H1 (cell line): ENCODE data around the gene TLCD3A. TPM values are rescaled to one million over a fixed set of nuclear protein-coding genes. Genes with fewer than 3 reads are reported as not detected.

Experiments used
- CTCF ChIA-PET: fragments of 300-600 bp; sonication (Branson Sonifier 250); formaldehyde crosslinking; loops from one replicate; lab custom pipeline; 2021; ENCODE audit not compliant: partially characterized antibody; lab: Charles Lee
- POLR2A ChIA-PET: fragments of 300-600 bp; sonication (Branson Sonifier 250); formaldehyde crosslinking; loops from one replicate; lab custom pipeline; 2021; ENCODE audit warnings: inconsistent platforms; ENCODE audit not compliant: partially characterized antibody; lab: Charles Lee
- DNase-seq, 2 experiments: peaks; one replicate each; pipeline versions ENCODE4 v3.0.0 to v3.0.0-alpha.2; 2010 to 2022; ENCODE audit warnings: low spot score in 2 of 2, low read depth in 1 of 2, mixed read lengths in 1 of 2
- FAIRE-seq: peaks from 2 replicates; lab custom pipeline; 2011; peaks lifted over from hg19 to GRCh38; lab: Jason Lieb, UNC
- H2AFZ ChIP-seq: 2 replicates; pipeline ENCODE4 v1.8.1; 2012; ENCODE audit warnings: low read length, inconsistent platforms
- H2AK5ac ChIP-seq: 2 replicates; pipeline ENCODE4 v1.6.1; 2013; ENCODE audit warnings: low read depth, low read length
- H2BK120ac ChIP-seq: replicated peaks from 2 replicates; pipeline ENCODE3; 2013; ENCODE audit warnings: low read depth, low read length, inconsistent platforms
- H2BK12ac ChIP-seq: 2 replicates; pipeline ENCODE4 v1.6.1; 2013; ENCODE audit warnings: low read depth, low read length
- H2BK15ac ChIP-seq: 2 replicates; pipeline ENCODE4 v1.6.1; 2013; ENCODE audit warnings: low read length
- H2BK20ac ChIP-seq: 2 replicates; pipeline ENCODE4 v1.6.1; 2013; ENCODE audit warnings: low read length
- H2BK5ac ChIP-seq: 2 replicates; pipeline ENCODE4 v1.6.1; 2013; ENCODE audit warnings: low read depth, low read length
- H3K14ac ChIP-seq: 2 replicates; pipeline ENCODE4 v1.6.1; 2013; ENCODE audit warnings: inconsistent platforms; ENCODE audit not compliant: insufficient read length
- H3K18ac ChIP-seq: 2 replicates; pipeline ENCODE4 v1.6.1; 2013; ENCODE audit warnings: low read length; ENCODE audit errors: extremely low read depth
- H3K23ac ChIP-seq: 2 replicates; pipeline ENCODE4 v1.6.1; 2013; ENCODE audit warnings: inconsistent platforms; ENCODE audit not compliant: insufficient read length
- H3K23me2 ChIP-seq: 2 replicates; pipeline ENCODE4 v1.6.1; 2013; ENCODE audit warnings: low read depth, low read length
- H3K27ac ChIP-seq: 2 replicates; pipeline ENCODE4 v1.6.1; 2011; ENCODE audit warnings: low read depth, low read length, inconsistent platforms
- H3K27me3 ChIP-seq, 4 experiments: replicated peaks in 1 of 4; 1 replicate in 1 of 4; 2 replicates in 3 of 4; pipeline versions ENCODE4 v1.6.1 to v1.8.1; 2011 to 2013; ENCODE audit warnings: low read length in 3 of 4, mild to moderate bottlenecking in 3 of 4, inconsistent platforms in 2 of 4, mixed read lengths in 2 of 4, moderate library complexity in 1 of 4; ENCODE audit not compliant: control insufficient read depth in 3 of 4, insufficient read depth in 3 of 4; ENCODE audit errors: extremely low read depth in 1 of 4
- H3K36me3 ChIP-seq, 4 experiments: 2 replicates each; pipeline versions ENCODE4 v1.6.1 to v1.8.1; 2011 to 2013; ENCODE audit warnings: mild to moderate bottlenecking in 4 of 4, low read length in 3 of 4, moderate library complexity in 2 of 4, control low read depth in 1 of 4, inconsistent platforms in 1 of 4; ENCODE audit not compliant: insufficient read depth in 4 of 4, control insufficient read depth in 2 of 4
- H3K4ac ChIP-seq: replicated peaks from 2 replicates; pipeline ENCODE3; 2013; ENCODE audit warnings: low read length, low read depth, mixed read lengths, inconsistent platforms; ENCODE audit not compliant: insufficient read length
- H3K4me1 ChIP-seq, 4 experiments: replicated peaks in 1 of 4; 1 replicate in 1 of 4; 2 replicates in 3 of 4; pipeline versions ENCODE4 v1.6.1 to v1.8.1; 2011 to 2013; ENCODE audit warnings: low read length in 3 of 4, inconsistent platforms in 2 of 4, mixed read lengths in 1 of 4; ENCODE audit not compliant: insufficient read depth in 4 of 4, control insufficient read depth in 3 of 4
- H3K4me2 ChIP-seq, 2 experiments: 2 replicates each; pipeline versions ENCODE4 v1.6.1 to v1.8.1; 2011 to 2013; ENCODE audit warnings: low read depth in 2 of 2, low read length in 2 of 2, control low read depth in 1 of 2, inconsistent platforms in 1 of 2, mild to moderate bottlenecking in 1 of 2; ENCODE audit not compliant: insufficient read depth in 1 of 2
- H3K4me3 ChIP-seq, 4 experiments: fragments of 200-600, 300-600 bp in 1 of 4; sonication (generic), shearing (Covaris generic), sonication (Bioruptor Twin) in 1 of 4; 2 replicates each; pipeline versions ENCODE4 v1.5.1 to v1.8.1; 2011 to 2016; ENCODE audit warnings: low read length in 4 of 4, low read depth in 3 of 4, control low read depth in 2 of 4, inconsistent platforms in 2 of 4, mild to moderate bottlenecking in 2 of 4, mixed read lengths in 1 of 4, moderate library complexity in 1 of 4; ENCODE audit not compliant: insufficient read depth in 2 of 4; ENCODE audit errors: extremely low read depth in 1 of 4
- H3K56ac ChIP-seq: replicated peaks from 2 replicates; pipeline ENCODE3; 2013; ENCODE audit warnings: low read depth, mild to moderate bottlenecking, mixed read lengths, low read length, inconsistent platforms; ENCODE audit not compliant: insufficient read length
- H3K79me1 ChIP-seq: 2 replicates; pipeline ENCODE4 v1.6.1; 2013; ENCODE audit warnings: low read depth, low read length, control low read depth
- H3K79me2 ChIP-seq, 2 experiments: 2 replicates each; pipeline versions ENCODE4 v1.6.1 to v1.8.1; 2012 to 2013; ENCODE audit warnings: low read length in 2 of 2, mild to moderate bottlenecking in 2 of 2, inconsistent platforms in 1 of 2; ENCODE audit not compliant: insufficient read depth in 2 of 2, control insufficient read depth in 1 of 2
- H3K9ac ChIP-seq, 4 experiments: replicated peaks in 1 of 4; 1 replicate in 1 of 4; 2 replicates in 3 of 4; pipeline versions ENCODE4 v1.6.1 to v1.8.1; 2011 to 2013; ENCODE audit warnings: low read depth in 3 of 4, low read length in 3 of 4, control low read depth in 2 of 4, mild to moderate bottlenecking in 2 of 4, moderate library complexity in 2 of 4, inconsistent platforms in 1 of 4; ENCODE audit errors: extremely low read depth in 1 of 4
- H3K9me3 ChIP-seq, 2 experiments: 2 replicates each; pipeline versions ENCODE4 v1.6.1 to v1.8.1; 2012 to 2013; ENCODE audit warnings: mild to moderate bottlenecking in 2 of 2, moderate library complexity in 2 of 2, control low read depth in 1 of 2, inconsistent platforms in 1 of 2, low read depth in 1 of 2, low read length in 1 of 2, mixed read lengths in 1 of 2; ENCODE audit not compliant: insufficient read depth in 2 of 2
- H4K20me1 ChIP-seq, 2 experiments: replicated peaks in 1 of 2; 2 replicates each; pipeline versions ENCODE3 to v1.8.1; 2011 to 2013; ENCODE audit warnings: inconsistent platforms in 2 of 2, low read length in 2 of 2, mild to moderate bottlenecking in 1 of 2; ENCODE audit not compliant: insufficient read depth in 2 of 2, control insufficient read depth in 1 of 2
- H4K5ac ChIP-seq: 2 replicates; pipeline ENCODE4 v1.6.1; 2013; ENCODE audit warnings: low read length, low read depth, mixed read lengths, inconsistent platforms; ENCODE audit not compliant: insufficient read length
- H4K8ac ChIP-seq: 2 replicates; pipeline ENCODE4 v1.8.0; 2013; ENCODE audit warnings: mild to moderate bottlenecking, moderate library complexity, low read length, inconsistent platforms; ENCODE audit not compliant: insufficient read depth; ENCODE audit errors: extremely low read depth
- H4K91ac ChIP-seq: replicated peaks from 2 replicates; pipeline ENCODE3; 2013; ENCODE audit warnings: low read length, mixed read lengths, inconsistent platforms; ENCODE audit not compliant: insufficient read length
- ASH2L ChIP-seq: fragments of 200-600, 300-600 bp; sonication (generic); IDR thresholded peaks from one replicate; pipeline ENCODE4 v1.7.1; 2017; ENCODE audit warnings: low read length
- BRCA1 ChIP-seq: IDR thresholded peaks from 2 replicates; pipeline ENCODE4 v1.6.1; 2012; ENCODE audit warnings: low read depth, low read length, improper control_type of control experiment
- CBX5 ChIP-seq: fragments of 300-800, 300-1000 bp; sonication (generic); IDR thresholded peaks from 2 replicates; pipeline ENCODE4 v1.7.1; 2016; ENCODE audit warnings: antibody characterized with exemption, low read length, low read depth
- CREB1 ChIP-seq: IDR thresholded peaks from 2 replicates; pipeline ENCODE4 v1.6.1; 2012; ENCODE audit warnings: inconsistent platforms
- E2F6 ChIP-seq: IDR thresholded peaks from 2 replicates; pipeline ENCODE4 v1.6.1; 2012; ENCODE audit warnings: inconsistent platforms
- FOSL1 ChIP-seq: IDR thresholded peaks from 2 replicates; pipeline ENCODE4 v1.6.1; 2011; ENCODE audit warnings: mild to moderate bottlenecking, low read depth, low read length, moderate library complexity; ENCODE audit not compliant: insufficient read depth
- MAX ChIP-seq: IDR thresholded peaks from 2 replicates; pipeline ENCODE4 v1.6.1; 2012; ENCODE audit warnings: inconsistent platforms
- SIX5 ChIP-seq: IDR thresholded peaks from 2 replicates; pipeline ENCODE4 v1.6.1; 2011; ENCODE audit warnings: mild to moderate bottlenecking, low read depth, low read length
- SP4 ChIP-seq: IDR thresholded peaks from 2 replicates; pipeline ENCODE4 v1.6.1; 2012; ENCODE audit warnings: low read length, inconsistent platforms
- TAF7 ChIP-seq: optimal IDR thresholded peaks from 2 replicates; pipeline ENCODE3; 2011; ENCODE audit warnings: low read depth, mild to moderate bottlenecking, inconsistent platforms, low read length, moderate library complexity, borderline replicate concordance
- TEAD4 ChIP-seq: IDR thresholded peaks from 2 replicates; pipeline ENCODE4 v1.6.1; 2012; ENCODE audit warnings: low read depth, low read length, inconsistent platforms, mixed read lengths
- WGBS, 2 experiments: shearing (Covaris generic) in 1 of 2; methylation state at CpG; one replicate each; pipeline versions ENCODE4 v1.1.6 to v1.1.7; 2013 to 2015; ENCODE audit warnings: low lambda C conversion rate in 2 of 2, mixed read lengths in 2 of 2, inconsistent platforms in 1 of 2, low coverage in 1 of 2, missing lambda C conversion rate in 1 of 2; ENCODE audit not compliant: insufficient replicate concordance in 2 of 2, insufficient coverage in 1 of 2, insufficient read length in 1 of 2; ENCODE audit errors: extremely low coverage in 1 of 2, missing lambda C conversion rate in 1 of 2; 5-methylcytosine and 5-hydroxymethylcytosine counted together
- polyA plus RNA-seq, 7 experiments: library from polyadenylated mRNA; depleted of rRNA in 3 of 7; stranded (reverse) in 5 of 7; unstranded in 2 of 7; fragments of >200 nt in 5 of 7; fragments of 200-250 nt in 2 of 7; gene quantifications; 1 replicate in 5 of 7; 2 replicates in 1 of 7; 4 replicates in 1 of 7; pipeline versions ENCODE4 v1.2.1 to v1.2.3, GENCODE V29; 2011 to 2013; ENCODE audit warnings: missing spikeins in 2 of 7, mixed read lengths in 2 of 7
- total RNA-seq: library from RNA; stranded (reverse); fragmentation: NEBNext Ultra II Directional; extraction: Animal tissue kit (Norgen Biotek cat#: 25700); gene quantifications from 2 replicates; pipeline ENCODE4 v1.2.1, GENCODE V29; 2021

Gene TLCD3A
- total and polyA plus RNA-seq, 2 of the 8 experiments (the other 6 are each of a cell fraction or from before 2014, with no cell fraction given): 26.1 to 48.8 TPM

- peak overlapping the region; percentile 1; the same call in 1 of the 2 replicates for H2BK5ac ChIP-seq
- WGBS, 2 experiments: 55% methylated on average over 37 of the region's 43 CpGs; no CpG with 5 or more reads in 1 of the 2 experiments
- POLR2A ChIA-PET: interaction anchor here (0.7 to 5.1 kb wide), 7 partner anchors 15 to 244 kb away, joined by 3 to 44 read pairs (median 3); partner anchors contain the start of genes GLOD4, MRM3 and TIMM22
Observed at GRCh38 chr17:752620-753219, 20.3 kb downstream of the TLCD3A start.

More at GRCh38 chr17:752620-753219, 20.3 kb downstream of the TLCD3A start:
- Histone ChIP-seq H2BK20ac (no peak overlapping the region), H3K27me3 (no peaks in the 10 kb centered on the region), H3K4me3 (peak overlapping the region; percentile 35 to 88 (median 59)), H2BK15ac (no peak overlapping the region), H4K5ac (peak overlapping the region; percentile 3), H3K23ac (no peak overlapping the region), H3K79me2 (peaks cover 3 to 35% of the 10 kb centered on the region in 2 experiments; a peak in 3 of 4 replicates), H2AFZ (peak overlapping the region; percentile 13), H3K9me3 (peaks cover 4 to 7% of the 10 kb centered on the region in 2 experiments; a peak in 2 of 4 replicates), H3K14ac (no peak overlapping the region), H3K18ac (peak overlapping the region; percentile 20), H3K27ac (peak overlapping the region; percentile 27; the same call in 1 of the 2 replicates), H2BK120ac (no peak overlapping the region), H3K9ac (peak overlapping the region; percentile 23 to 62 (median 58); a peak in 6 of 7 replicates), H4K91ac (peak overlapping the region; percentile 20), H2AK5ac (no peak overlapping the region), H3K4me2 (peak overlapping the region; percentile 84 to 96), H3K56ac (peak overlapping the region; percentile 27), H3K23me2 (peaks cover 11% of the 10 kb centered on the region), H3K79me1 (peaks cover 13% of the 10 kb centered on the region), H4K8ac (peak overlapping the region; percentile 93), H3K4me1 (peaks cover 2 to 11% (median 7%) of the 10 kb centered on the region in 4 experiments; a peak in 6 of 7 replicates), H3K36me3 (peaks cover 0 to 21% (median 13%) of the 10 kb centered on the region in 4 experiments; a peak in 6 of 8 replicates), H4K20me1 (peaks cover 0 to 7% of the 10 kb centered on the region in 2 experiments), H2BK12ac (peak overlapping the region; percentile 13; the same call in 1 of the 2 replicates), H3K4ac (no peak overlapping the region)
- TF ChIP-seq TEAD4 (no peak), TAF7 (no peak), ASH2L (peak; percentile 44), SIX5 (no peak), E2F6 (peak; percentile 77), SP4 (no peak), MAX (peak; percentile 85), BRCA1 (no peak), CREB1 (no peak), FOSL1 (no peak), CBX5 (no peak)
- CTCF ChIA-PET: interaction anchor here (1.2 to 1.5 kb wide), 5 partner anchors 20 to 244 kb away, joined by 3 to 5 read pairs (median 3); partner anchors contain the start of genes NXN and TIMM22
- no peak for FAIRE-seq
- no peak for DNase-seq
